Measurements from ENCODE around the gene CST9. TPM values are rescaled to one million over a fixed set of nuclear protein-coding genes. Genes with fewer than 3 reads are reported as not detected.

CST9 gene
- total RNA-seq, 1 experiment from 2014 or later = not detected

DNA sequence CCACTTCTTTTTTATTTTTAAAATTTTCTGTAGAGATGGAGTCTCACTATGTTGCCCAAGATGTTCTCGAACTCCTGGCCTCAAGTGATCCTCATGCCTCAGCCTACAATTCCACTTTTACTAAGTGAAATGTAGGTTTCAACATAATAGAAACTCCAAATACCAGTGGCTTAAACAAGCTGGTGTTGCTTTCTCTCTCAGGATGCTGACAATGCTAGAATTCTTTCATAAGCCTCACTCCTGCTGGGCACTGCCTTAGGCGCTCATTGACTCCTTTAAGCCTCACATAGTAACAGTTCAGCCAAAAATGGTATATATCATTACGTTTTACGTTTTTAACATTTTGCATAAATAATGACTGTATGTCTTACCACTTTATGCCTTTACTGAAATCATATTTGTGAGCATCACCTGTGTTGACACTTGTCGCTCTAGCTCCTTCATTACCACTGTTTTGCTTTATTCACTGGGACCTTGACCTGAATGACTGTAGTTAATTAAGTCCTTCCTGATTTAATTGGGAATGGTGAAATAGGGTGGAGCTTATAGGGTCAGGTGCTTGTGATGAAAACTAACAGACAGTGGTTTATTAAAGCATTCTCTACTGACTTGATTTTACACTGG, 3.9 kb upstream of the CST9 start:
- DNase-seq = peak; percentile 14
- H2BK12ac ChIP-seq (ENCODE audit: insufficient read length, low read depth, low read length) = no peak overlapping the region

More for the DNA sequence above, 3.9 kb upstream of the CST9 start:
- Histone ChIP-seq H4K8ac (replicated peaks; ENCODE audit: insufficient read length, low read depth, low read length) (no peak overlapping the region), H2BK120ac (ENCODE audit: low read depth, low read length, poor library complexity, severe bottlenecking) (no peak overlapping the region), H3K14ac (ENCODE audit: insufficient read depth, low read length) (no peak overlapping the region), H3K27me3 (ENCODE audit: insufficient read depth, low read length) (no peaks in the 10 kb centered on the region), H3K27ac (ENCODE audit: insufficient read length, low read depth, low read length) (no peak overlapping the region), H3K9ac (ENCODE audit: extremely low read depth, insufficient read length, low read length) (no peak overlapping the region), H2BK5ac (ENCODE audit: insufficient read length, low read length) (no peak overlapping the region), H3K79me2 (ENCODE audit: insufficient read depth, low read length) (no peaks in the 10 kb centered on the region), H4K5ac (ENCODE audit: insufficient read length, low read depth, low read length) (no peak overlapping the region), H2AFZ (ENCODE audit: low read length) (no peak overlapping the region), H2BK20ac (ENCODE audit: low read depth, low read length, poor library complexity, severe bottlenecking) (no peak overlapping the region), H3K9me3 (ENCODE audit: control insufficient read depth, low read depth, low read length) (no peaks in the 10 kb centered on the region), H3K79me1 (ENCODE audit: insufficient read depth, low read depth, low read length, poor library complexity, severe bottlenecking) (no peaks in the 10 kb centered on the region), H3K4me2 (ENCODE audit: insufficient read depth, insufficient read length, low read length) (no peak overlapping the region), H3K4ac (ENCODE audit: low read depth, low read length) (no peak overlapping the region), H3K23ac (ENCODE audit: insufficient read length, low read depth, low read length) (no peak overlapping the region), H4K20me1 (ENCODE audit: control insufficient read depth, insufficient read depth, insufficient read length) (no peaks in the 10 kb centered on the region), H3K23me2 (ENCODE audit: insufficient read length, low read depth, low read length, poor library complexity, severe bottlenecking) (no peaks in the 10 kb centered on the region), H3K4me1 (ENCODE audit: insufficient read depth, low read length) (peaks cover 4% of the 10 kb centered on the region), H4K91ac (ENCODE audit: insufficient read length, low read depth, low read length) (no peak overlapping the region), H2BK15ac (ENCODE audit: low read depth, low read length) (no peak overlapping the region), H2AK5ac (ENCODE audit: insufficient read length, low read length) (no peak overlapping the region), H3T11ph (ENCODE audit: low read length) (no peak overlapping the region), H3K18ac (ENCODE audit: insufficient read length, low read depth, low read length) (no peak overlapping the region), H3K56ac (ENCODE audit: insufficient read length, low read depth, low read length) (no peak overlapping the region)
- Mint-ChIP-seq H3K36me3 (ENCODE audit: insufficient read depth in 1 of 3, low read depth in 3 of 3) (no peaks in the 10 kb centered on the region; a peak in 2 of 7 replicates), H3K9me3 (no peaks in the 10 kb centered on the region), H3K27ac (no peak overlapping the region), H3K4me1 (peaks cover 21 to 24% of the 10 kb centered on the region in 2 experiments), H3K27me3 (ENCODE audit: low read depth) (peaks cover 11% of the 10 kb centered on the region), H3K4me3 (no peak overlapping the region)
- TF ChIP-seq, protein P1, sequence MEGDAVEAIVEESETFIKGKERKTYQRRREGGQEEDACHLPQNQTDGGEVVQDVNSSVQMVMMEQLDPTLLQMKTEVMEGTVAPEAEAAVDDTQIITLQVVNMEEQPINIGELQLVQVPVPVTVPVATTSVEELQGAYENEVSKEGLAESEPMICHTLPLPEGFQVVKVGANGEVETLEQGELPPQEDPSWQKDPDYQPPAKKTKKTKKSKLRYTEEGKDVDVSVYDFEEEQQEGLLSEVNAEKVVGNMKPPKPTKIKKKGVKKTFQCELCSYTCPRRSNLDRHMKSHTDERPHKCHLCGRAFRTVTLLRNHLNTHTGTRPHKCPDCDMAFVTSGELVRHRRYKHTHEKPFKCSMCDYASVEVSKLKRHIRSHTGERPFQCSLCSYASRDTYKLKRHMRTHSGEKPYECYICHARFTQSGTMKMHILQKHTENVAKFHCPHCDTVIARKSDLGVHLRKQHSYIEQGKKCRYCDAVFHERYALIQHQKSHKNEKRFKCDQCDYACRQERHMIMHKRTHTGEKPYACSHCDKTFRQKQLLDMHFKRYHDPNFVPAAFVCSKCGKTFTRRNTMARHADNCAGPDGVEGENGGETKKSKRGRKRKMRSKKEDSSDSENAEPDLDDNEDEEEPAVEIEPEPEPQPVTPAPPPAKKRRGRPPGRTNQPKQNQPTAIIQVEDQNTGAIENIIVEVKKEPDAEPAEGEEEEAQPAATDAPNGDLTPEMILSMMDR (conservative IDR thresholded peaks at IDR 0.05) = no peak
- no CpG with 5 or more reads among the region's 5 CpGs for WGBS (ENCODE audit: extremely low coverage, insufficient read length, low lambda C conversion rate)
